ENCODE measurements around the gene SGTB.
"Not testable (repeated sequence)": the region's sequence is repeated elsewhere in the genome, so short reads cannot be mapped to it uniquely, and the experiment has no call there.

The SGTB gene

GRCh38 chr5:65734196-65734775 lies 12.4 kb upstream of the SGTB start:
- not testable (repeated sequence) for DNase-seq (ENCODE audit: low spot score)

GRCh38 chr5:65732046-65732445 lies 10.1 kb upstream of the SGTB start:
- not testable (repeated sequence) for DNase-seq (ENCODE audit: low spot score)

- no peak for DNase-seq (ENCODE audit: low spot score)
Measured at GRCh38 chr5:65730910-65731309, 9.0 kb upstream of the SGTB start.

GRCh38 chr5:65728218-65728617 lies 6.3 kb upstream of the SGTB start:
- no peak for DNase-seq (ENCODE audit: low spot score)

- no peak for DNase-seq (ENCODE audit: low spot score)
Measured at GRCh38 chr5:65727491-65728156, 5.7 kb upstream of the SGTB start.

GRCh38 chr5:65722575-65723403 lies 880 bp upstream of the SGTB start:
- peak; percentile 20 for DNase-seq (ENCODE audit: low spot score)

- no peak for DNase-seq (ENCODE audit: low spot score)
Measured at GRCh38 chr5:65721050-65721719, 724 bp downstream of the SGTB start.

GRCh38 chr5:65718576-65719310 lies 3.2 kb downstream of the SGTB start:
- DNase-seq (ENCODE audit: low spot score), result no peak

GRCh38 chr5:65708145-65708544 lies 13.8 kb downstream of the SGTB start:
- no peak for DNase-seq (ENCODE audit: low spot score)

GRCh38 chr5:65707663-65708062 lies 14.2 kb downstream of the SGTB start:
- no peak for DNase-seq (ENCODE audit: low spot score)

- DNase-seq (ENCODE audit: low spot score), result no peak
Measured at GRCh38 chr5:65704621-65705239, 17.2 kb downstream of the SGTB start.

GRCh38 chr5:65702036-65702435 lies 19.9 kb downstream of the SGTB start:
- DNase-seq (ENCODE audit: low spot score), result no peak

- DNase-seq (ENCODE audit: low spot score), result no peak
Measured at GRCh38 chr5:65699338-65699737, 22.6 kb downstream of the SGTB start.

GRCh38 chr5:65696892-65697291 lies 25.0 kb downstream of the SGTB start:
- DNase-seq (ENCODE audit: low spot score), result no peak

GRCh38 chr5:65695896-65696295 lies 26.0 kb downstream of the SGTB start:
- DNase-seq (ENCODE audit: low spot score), result peak; percentile 61

- DNase-seq (ENCODE audit: low spot score), result peak; percentile 3
Measured at GRCh38 chr5:65695162-65695755, 26.6 kb downstream of the SGTB start.

GRCh38 chr5:65693121-65693520 lies 28.8 kb downstream of the SGTB start:
- DNase-seq (ENCODE audit: low spot score), result no peak

GRCh38 chr5:65682148-65682547 lies 39.8 kb downstream of the SGTB start:
- no peak for DNase-seq (ENCODE audit: low spot score)

- DNase-seq (ENCODE audit: low spot score), result not testable (repeated sequence)
Measured at GRCh38 chr5:65676056-65676455, 45.9 kb downstream of the SGTB start.

GRCh38 chr5:65674749-65675148 lies 47.2 kb downstream of the SGTB start:
- no peak for DNase-seq (ENCODE audit: low spot score)

GRCh38 chr5:65672796-65673195 lies 49.1 kb downstream of the SGTB start:
- DNase-seq (ENCODE audit: low spot score), result no peak

Data from COLO829 (cell line).